Measurements from ENCODE around the gene AIFM3. TPM values are rescaled to one million over a fixed set of nuclear protein-coding genes. Genes with fewer than 3 reads are reported as not detected.

The AIFM3 gene
- total and polyA plus RNA-seq, 2 experiments from 2014 or later = 0.45 to 1.5 TPM

- Histone ChIP-seq H4K20me1 (replicated peaks; ENCODE audit: insufficient read depth) (peaks cover 57% of the 10 kb centered on the region), H3K36me3 (ENCODE audit: insufficient read depth) (no peaks in the 10 kb centered on the region), H3K9me2 (ENCODE audit: insufficient read depth) (no peaks in the 10 kb centered on the region), H3K4me1 (ENCODE audit: insufficient read depth) (peaks cover 22% of the 10 kb centered on the region), H3K27ac (ENCODE audit: low read depth) (no peak overlapping the region), H2AFZ (no peak overlapping the region), H3F3A (replicated peaks; ENCODE audit: low read depth) (peaks cover 4% of the 10 kb centered on the region; the same call in 1 of the 2 replicates), H3K27me3 (ENCODE audit: insufficient read depth) (no peaks in the 10 kb centered on the region), H3K4me3 (peak overlapping the region; percentile 99), H3K79me2 (replicated peaks; ENCODE audit: insufficient read depth) (peaks cover 64% of the 10 kb centered on the region), H3K4me2 (peak overlapping the region; percentile 79)
- Mint-ChIP-seq H3K4me1 (peaks cover 27% of the 10 kb centered on the region), H3K27me3 (ENCODE audit: insufficient read depth, low read depth, poor library complexity) (peaks cover 9% of the 10 kb centered on the region), H3K36me3 (ENCODE audit: low read depth) (peaks cover 21% of the 10 kb centered on the region), H3K9me3 (no peaks in the 10 kb centered on the region), H3K27ac (peak overlapping the region; percentile 98), H3K4me3 (peak overlapping the region; percentile 99)
- DNase-seq (ENCODE audit: low spot score) = no peak
- no peak for ATAC-seq
- TF ChIP-seq EZH2phosphoT487 (IDR thresholded peaks at IDR 0.05; ENCODE audit: unreplicated experiment) (no peak), ZNF331 (CRISPR knock-in tag; IDR thresholded peaks at IDR 0.05; ENCODE audit: low read depth) (no peak)
Measured at GRCh38 chr22:20918663-20919218, 48.3 kb upstream of the AIFM3 start.

- H3K79me2 ChIP-seq (replicated peaks; ENCODE audit: insufficient read depth) = peaks cover 74% of the 10 kb centered on the region
- ATAC-seq = no peak
- no peak overlapping the region for H3K27ac ChIP-seq (ENCODE audit: low read depth)
- peaks cover 31% of the 10 kb centered on the region for H3K4me1 ChIP-seq (ENCODE audit: insufficient read depth)
- H3K36me3 Mint-ChIP-seq (ENCODE audit: low read depth) = peaks cover 28% of the 10 kb centered on the region
- peaks cover 33% of the 10 kb centered on the region for H3K4me1 Mint-ChIP-seq
- H3K9me2 ChIP-seq (ENCODE audit: insufficient read depth) = no peaks in the 10 kb centered on the region
- peaks cover 4% of the 10 kb centered on the region; the same call in 1 of the 2 replicates for H3F3A ChIP-seq (replicated peaks; ENCODE audit: low read depth)
- H3K27me3 ChIP-seq (ENCODE audit: insufficient read depth) = no peaks in the 10 kb centered on the region
- no peak overlapping the region for H3K27ac Mint-ChIP-seq
- peak overlapping the region; percentile 99 for H3K4me3 Mint-ChIP-seq
- H3K9me3 Mint-ChIP-seq = no peaks in the 10 kb centered on the region
- peak overlapping the region; percentile 99 for H3K4me3 ChIP-seq
- no peaks in the 10 kb centered on the region for H3K36me3 ChIP-seq (ENCODE audit: insufficient read depth)
- H3K27me3 Mint-ChIP-seq (ENCODE audit: insufficient read depth, low read depth, poor library complexity) = peaks cover 9% of the 10 kb centered on the region
- peaks cover 66% of the 10 kb centered on the region for H4K20me1 ChIP-seq (replicated peaks; ENCODE audit: insufficient read depth)
- DNase-seq (ENCODE audit: low spot score) = no peak
- H2AFZ ChIP-seq = no peak overlapping the region
- H3K4me2 ChIP-seq = peak overlapping the region; percentile 79
- no peak for TF ChIP-seq JUNB (IDR thresholded peaks at IDR 0.05; ENCODE audit: unreplicated experiment)
- no peak for TF ChIP-seq REST (IDR thresholded peaks at IDR 0.05; ENCODE audit: unreplicated experiment)
- TF ChIP-seq ZNF462 (CRISPR knock-in tag; IDR thresholded peaks at IDR 0.05) = no peak
- no peak for TF ChIP-seq ZNF331 (CRISPR knock-in tag; IDR thresholded peaks at IDR 0.05; ENCODE audit: low read depth)
- TF ChIP-seq STAT1 (IDR thresholded peaks at IDR 0.05; ENCODE audit: unreplicated experiment) = no peak
- no peak for TF ChIP-seq CREB1 (CRISPR knock-in tag; IDR thresholded peaks at IDR 0.05; ENCODE audit: low read depth)
- no peak for TF ChIP-seq EZH2phosphoT487 (IDR thresholded peaks at IDR 0.05; ENCODE audit: unreplicated experiment)
- TF ChIP-seq ETS1 (IDR thresholded peaks at IDR 0.05) = no peak
Measured at GRCh38 chr22:20919718-20920117, 47.3 kb upstream of the AIFM3 start.
